NCI-H146 treated with DMSO at 0.1 percent for 48 hours (cell line): ENCODE measurements around the gene CD2AP.
"Not testable (repeated sequence)": the region's sequence is repeated elsewhere in the genome, so short reads cannot be mapped to it uniquely, and the experiment has no call there.

ENCODE experiments used
- DNase-seq: peaks from one replicate; lab custom pipeline; 2025; ENCODE audit not compliant: unreplicated experiment; lab: John Stamatoyannopoulos, UW

The CD2AP gene

DNA sequence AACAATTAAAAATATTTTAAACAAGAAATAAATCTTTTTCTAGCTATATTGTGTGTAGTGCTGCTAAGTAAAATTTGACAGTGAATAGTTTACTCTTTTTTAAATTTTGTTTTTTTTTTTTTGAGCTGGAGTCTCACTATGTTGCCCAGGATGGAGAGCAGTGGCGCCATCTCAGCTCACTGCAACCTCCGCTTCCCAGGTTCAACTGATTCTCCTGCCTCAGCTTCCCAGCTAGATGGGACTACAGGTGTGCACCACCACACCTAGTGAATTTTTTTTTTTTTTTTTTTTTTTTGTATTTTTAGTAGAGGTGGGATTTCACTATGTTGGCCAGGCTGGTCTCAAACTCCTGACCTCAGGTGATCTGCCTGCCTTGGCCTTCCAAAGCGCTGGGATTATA lies 75.7 kb downstream of the CD2AP start:
- DNase-seq = not testable (repeated sequence)

DNA sequence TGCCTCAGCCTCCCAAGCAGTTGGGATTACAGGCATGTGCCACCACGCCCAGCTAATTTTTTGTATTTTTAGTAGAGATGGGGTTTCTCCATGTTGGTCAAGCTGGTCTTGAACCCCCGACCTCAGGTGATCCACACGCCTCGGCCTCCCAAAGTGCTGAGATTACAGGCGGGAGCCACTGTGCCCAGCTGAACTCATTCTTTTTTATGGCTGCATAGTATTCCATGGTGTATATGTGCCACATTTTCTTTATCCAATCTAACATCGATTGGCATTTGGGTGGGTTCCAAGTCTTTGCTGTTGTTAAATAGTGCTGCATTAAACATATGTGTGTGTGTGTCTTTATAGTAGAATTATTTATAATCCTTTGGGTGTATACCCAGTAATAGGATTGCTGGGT lies 78.9 kb downstream of the CD2AP start:
- not testable (repeated sequence) for DNase-seq

DNA sequence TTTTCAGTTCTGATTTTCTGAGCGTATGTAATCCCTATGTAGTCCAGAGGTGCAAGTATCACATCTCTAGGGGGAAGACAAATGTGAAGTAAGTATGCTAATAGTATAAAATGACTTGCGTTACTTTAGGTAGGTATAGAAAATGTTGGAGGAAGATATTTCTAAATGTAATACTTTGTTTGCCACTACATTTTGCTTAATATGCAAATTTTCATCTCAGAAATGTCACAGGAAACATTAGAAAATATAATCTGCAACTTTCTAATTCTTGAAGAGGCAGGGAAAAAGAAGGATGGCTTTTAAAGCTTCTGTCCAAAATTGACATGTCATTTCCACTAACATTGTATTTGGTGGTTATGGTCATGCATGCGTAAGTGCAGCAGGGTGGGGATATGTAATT lies 85.6 kb downstream of the CD2AP start:
- DNase-seq = no peak

DNA sequence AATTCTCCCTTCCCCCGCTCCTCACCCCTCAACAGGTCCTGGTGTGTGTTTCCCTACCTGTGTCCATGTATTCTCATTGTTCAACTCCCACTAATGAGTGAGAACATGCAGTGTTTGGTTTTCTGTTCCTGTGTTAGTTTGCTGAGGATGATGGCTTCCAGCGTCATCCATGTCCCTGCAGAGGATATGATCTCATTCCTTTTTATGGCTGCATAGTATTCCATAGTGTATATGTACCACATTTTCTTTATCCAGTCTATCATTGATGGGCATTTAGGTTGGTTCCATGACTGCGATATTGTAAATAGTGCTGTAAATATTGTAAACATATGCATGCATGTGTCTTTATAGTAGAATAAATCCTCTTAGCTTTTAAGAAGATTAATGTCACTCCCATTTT lies 89.0 kb downstream of the CD2AP start:
- DNase-seq = not testable (repeated sequence)

DNA sequence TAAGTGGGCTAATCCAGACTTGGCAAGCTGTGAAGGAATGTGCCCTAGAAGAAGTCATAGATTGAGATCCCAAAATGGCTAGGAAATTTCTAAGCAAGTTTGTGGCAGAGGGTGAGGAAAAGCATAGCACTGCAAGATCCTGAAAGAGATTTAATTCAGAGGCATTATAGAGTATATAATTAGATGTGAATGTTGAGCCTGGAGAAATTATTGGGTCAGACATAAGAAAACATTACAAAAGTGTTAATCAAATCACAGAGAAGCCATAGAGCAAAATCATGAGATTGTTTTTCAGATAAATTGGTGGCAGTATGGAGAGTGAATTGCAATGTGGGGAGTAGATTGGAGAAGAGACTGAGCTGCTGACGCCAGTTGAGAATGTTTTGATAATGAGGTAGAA lies 90.0 kb downstream of the CD2AP start:
- no peak for DNase-seq

DNA sequence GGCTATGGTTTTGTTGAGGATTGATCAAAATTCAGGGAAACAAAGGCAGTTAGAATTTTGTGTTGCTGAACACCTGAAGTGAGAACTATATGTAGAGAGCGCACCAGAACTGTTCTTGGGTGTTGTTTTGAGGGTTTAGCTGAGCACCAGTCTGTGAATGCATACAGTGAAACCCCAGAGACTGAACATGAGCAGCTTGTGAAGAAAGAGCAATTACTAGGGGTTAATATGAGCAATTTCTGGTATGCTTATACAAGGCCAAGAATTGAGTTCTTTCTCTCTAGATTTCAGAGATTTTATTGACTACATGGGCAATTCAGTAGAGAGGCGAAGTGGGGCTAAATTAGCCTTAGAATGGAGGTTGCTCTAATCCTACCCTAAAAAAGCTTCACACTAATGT lies 93.9 kb downstream of the CD2AP start:
- DNase-seq = no peak

DNA sequence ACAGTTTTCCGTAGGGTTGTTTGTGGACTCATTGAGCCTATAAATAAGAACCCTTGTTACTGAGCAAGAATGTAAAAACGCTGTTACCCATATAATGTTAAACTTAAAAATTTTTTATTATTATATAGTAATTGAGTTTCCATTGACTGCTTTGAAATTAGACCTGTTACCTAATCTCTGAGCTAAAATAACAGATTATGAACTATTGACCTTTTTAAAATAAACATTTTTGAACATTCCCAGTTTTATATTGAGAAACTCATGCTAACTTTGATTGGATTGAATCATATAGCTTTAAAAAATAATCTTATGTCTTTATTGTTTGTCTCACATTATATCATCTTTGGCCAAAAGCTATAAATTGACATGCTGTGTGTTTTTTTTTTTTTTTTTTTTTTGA lies 95.5 kb downstream of the CD2AP start:
- no peak for DNase-seq

DNA sequence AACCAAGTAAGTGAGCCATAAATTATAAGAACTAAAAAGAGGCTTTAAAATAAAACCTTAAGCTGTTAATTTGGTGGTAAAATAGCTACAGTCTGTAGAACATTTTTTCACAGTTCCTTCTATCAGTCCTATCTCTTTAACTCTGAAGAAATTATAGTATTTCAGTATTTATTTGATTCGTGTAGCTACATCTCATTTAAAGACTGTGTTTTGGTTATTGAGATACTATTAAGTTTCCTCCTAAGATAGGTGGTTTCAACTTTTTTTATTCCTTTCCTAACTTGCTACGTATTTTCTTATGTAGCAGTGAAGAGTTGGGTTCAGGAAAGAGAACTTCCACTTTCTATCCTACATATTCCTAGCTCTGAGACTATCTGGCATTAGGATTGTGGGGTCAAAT lies 97.2 kb downstream of the CD2AP start:
- no peak for DNase-seq

DNA sequence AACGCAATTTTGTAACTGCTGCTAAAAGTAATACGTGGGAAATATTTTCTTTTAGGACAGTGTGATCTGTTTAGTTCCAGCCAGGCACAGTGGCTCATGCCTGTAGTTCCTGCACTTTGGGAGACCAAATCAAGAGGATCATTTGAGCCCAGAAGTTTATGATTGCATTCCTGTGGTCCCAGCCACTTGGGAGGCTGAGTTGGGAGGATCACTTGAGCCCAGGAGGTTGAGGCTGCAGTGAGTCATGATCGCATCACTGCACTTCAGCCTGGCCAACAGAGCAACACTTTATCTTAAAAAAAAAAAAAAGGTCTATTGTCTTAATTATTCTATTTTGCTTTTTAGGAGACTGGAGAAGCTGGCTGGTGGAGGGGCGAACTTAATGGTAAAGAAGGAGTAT lies 101.5 kb downstream of the CD2AP start:
- no peak for DNase-seq

DNA sequence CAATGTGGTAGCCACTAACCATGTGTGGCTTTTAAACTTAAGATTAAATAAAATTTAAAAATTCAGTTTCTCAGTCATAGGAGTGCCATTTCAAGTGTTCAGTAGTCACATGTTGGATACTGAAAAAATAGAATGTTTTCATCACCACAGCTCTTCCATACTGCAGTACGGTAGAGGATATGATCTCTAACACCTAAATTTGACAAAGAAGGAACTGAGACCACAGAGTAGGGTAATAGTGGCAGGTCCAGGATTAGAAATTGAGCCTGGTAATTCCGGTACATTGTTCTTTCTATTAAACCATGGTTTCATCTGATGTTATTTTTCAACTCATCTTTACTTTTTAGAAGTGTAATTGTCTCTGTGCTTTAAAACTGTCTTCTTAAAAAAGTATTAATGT lies 104.0 kb downstream of the CD2AP start:
- no peak for DNase-seq

DNA sequence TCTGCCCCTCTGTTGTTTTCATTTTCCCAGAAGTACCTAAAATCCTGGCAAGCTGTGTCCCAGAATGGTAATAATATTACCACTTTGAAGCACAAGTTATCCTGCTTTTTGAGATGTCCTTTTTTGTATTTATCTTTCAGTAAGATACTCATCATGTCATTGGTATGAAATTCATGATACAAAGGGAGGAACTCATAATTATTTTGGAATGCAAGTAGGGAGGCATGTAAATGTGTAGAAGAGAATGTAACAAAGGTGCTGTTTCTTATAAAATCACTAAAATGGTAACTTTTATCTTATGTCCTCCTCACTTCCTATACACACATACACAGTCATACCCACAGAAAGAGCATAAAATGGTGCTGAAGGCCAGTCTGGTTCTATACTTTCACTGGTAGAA lies 109.9 kb downstream of the CD2AP start:
- DNase-seq = no peak

DNA sequence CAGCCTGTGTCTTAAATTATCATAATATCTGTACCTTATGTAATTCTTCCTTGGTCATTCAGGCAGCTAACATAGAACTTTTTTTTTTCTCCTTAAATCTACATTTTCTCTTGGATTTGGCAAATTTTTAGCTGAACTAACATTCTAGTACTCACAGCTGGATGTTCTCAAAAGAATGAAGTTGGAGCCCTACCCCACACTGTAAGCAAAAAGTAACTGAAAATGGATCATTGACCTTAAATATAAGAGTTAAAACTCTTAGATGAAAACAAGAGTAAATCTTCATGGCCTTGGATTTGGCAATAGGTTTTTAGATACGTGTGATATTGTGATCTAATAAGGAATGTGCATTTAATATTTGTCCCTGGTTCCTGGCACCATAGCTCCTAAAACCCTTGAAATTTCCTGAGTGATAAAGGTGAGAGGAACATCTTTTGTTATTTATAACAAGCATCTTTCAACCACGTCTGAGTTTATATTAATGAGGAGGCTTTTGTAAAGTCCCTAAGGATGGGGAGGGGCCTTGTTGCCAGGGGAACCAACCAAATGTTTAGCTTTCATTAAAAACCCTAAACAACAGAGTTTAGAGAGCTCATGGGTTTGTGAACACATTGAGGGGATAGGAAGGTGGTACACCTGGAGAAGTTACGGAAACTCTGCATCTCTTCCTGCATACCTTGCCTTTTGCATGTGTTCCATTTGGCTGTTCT lies 114.7 kb downstream of the CD2AP start:
- DNase-seq = no peak

DNA sequence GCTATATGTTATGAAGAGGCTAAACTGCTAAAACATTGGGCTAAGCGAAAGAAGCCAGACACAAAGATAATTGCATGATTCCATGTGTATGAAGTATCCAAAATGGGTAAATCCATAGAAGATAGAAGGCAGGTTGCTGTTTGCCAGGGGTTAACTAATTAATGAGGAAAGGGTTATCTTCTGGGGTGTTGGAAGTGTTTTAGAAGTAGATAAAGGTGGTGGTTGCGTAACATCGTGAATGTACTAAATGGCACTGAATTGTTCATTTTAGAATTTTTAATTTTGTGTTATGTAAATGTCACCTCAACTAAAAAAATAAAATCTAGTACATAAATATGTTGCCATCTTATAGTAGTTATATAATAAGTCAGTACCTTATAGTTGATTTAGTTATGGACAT lies 116.4 kb downstream of the CD2AP start:
- no peak for DNase-seq

DNA sequence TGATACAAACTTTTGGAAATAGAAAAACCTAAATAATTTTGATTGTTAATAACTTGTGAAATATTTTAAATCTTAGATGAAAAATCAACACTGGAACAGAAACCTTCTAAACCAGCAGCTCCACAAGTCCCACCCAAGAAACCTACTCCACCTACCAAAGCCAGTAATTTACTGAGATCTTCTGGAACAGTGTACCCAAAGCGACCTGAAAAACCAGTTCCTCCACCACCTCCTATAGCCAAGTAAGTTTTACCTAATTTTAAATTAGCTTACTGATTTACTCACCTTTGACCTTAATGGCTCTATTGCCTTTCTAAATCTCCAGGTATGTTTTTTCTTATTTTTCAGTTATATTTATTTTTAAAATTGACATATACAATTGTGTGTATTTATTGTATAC lies 118.2 kb downstream of the CD2AP start:
- no peak for DNase-seq

DNA sequence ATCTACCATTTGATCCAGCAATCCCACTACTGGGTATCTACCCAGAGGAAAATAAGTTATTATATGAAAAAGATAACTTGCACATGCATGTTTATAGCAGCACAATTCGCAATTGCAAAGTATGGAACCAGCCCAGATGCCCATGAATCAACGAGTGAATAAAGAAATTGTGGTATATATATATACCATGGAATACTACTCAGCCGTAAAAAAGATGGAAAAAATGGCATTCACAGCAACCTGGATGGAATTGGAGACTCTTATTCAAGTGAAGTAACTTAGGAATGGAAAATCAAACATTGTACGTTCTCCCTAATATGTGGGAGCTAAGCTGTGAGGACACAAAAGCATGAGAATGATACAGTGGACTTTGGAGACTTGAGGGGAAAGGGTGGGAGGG lies 120.8 kb downstream of the CD2AP start:
- DNase-seq = no peak

DNA sequence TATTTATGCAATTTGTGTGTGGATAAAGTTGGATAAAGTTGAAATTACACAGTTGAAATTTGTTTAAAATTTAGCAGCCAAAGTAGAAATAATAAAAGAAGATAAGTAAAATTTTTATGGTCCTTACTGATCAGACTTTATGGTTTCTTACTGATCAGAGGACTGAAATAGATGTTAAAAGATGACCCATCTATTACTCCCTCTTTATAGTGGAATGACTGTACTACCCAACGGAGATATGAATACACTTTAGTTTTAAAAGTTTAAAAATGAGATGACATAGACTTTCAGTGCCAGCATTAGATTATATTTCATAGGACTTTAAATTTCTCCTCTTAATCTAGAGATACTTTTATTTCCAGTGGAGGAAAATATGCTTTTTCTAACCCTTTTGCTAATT lies 121.9 kb downstream of the CD2AP start:
- no peak for DNase-seq

DNA sequence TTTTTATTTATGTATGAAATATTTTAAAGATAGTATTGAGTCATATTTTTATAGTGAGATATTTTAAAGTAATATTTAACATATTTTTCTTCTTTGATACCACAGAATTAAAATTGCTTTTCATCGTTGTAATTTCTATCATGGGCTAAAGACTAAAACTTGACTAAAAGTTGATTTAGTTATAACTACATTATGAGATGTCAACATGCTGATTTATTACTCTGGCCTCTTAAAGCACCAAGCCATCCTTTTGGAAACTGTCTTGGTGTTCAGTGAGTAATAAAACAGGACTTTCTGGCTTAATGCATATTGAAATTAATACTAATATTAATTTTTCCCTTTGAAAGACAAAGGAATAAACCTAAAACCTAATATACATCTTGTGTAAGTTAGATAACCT lies 125.6 kb downstream of the CD2AP start:
- no peak for DNase-seq

DNA sequence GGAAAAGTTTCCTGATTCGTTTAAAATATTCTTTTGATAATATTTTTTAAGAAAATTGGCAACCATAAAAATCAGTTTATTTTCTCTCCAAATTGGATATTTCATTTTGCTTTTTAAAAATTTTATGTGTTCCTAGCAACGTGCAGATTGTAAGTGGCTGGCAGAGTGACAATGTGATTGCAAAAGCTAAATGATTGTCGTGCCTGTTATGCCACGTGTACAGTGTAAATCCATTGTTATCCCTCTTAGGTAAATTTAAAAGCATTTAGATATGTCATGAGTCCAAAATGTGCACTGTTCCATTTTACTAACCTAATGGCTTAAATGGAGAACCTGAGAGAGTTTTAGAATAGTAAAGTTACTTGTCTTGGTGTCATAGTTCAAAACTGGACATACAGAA lies 126.4 kb downstream of the CD2AP start:
- DNase-seq = no peak

DNA sequence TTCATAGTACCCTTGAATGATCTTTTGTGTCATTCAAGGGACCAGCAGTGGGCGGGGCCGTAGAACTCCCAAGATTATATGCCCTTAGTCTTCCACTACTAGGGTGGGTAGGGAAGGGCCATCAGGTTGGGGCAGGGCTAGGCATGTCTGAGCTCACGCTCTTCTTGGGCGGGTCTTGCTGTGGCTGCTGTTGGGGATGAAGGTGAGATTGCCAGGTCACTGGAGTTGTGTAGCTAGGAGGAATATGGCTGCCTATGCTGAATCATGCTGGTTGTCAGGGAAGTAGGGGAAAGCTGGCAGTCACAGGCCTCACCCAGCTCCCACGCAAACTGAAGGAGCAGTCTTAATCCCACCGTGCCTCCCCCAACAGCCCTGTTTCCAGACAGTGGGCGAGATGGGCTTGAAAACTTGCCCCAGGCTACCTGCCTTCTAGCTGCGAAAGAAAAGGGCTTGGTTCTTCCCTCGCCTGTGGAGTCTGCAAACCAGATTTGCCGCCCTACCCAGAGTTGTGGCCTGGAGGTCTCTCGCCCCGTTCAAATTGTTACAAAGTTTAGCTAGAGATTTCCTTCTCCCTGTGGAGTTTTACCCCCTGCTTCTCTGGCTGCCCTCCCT lies 144.4 kb downstream of the CD2AP start:
- DNase-seq = no peak

DNA sequence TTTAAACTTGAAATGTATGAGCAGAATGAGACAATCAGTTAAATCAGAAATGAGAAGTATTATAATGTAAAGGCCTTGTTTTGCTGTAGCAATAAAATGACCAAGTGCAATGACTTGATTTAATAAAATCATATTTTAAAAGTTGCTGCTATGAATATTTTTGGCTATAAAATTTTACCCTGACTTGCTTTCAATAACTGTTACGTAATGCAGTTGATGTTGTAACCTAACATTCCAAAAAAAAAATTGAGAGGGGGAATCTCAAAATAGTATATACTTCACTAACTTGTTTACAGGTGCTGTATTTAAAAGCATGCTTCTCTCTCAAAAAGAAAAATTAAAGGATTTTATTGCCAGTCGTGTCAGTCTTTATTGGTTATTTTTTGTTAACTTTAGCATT lies 149.2 kb downstream of the CD2AP start:
- DNase-seq = no peak

DNA sequence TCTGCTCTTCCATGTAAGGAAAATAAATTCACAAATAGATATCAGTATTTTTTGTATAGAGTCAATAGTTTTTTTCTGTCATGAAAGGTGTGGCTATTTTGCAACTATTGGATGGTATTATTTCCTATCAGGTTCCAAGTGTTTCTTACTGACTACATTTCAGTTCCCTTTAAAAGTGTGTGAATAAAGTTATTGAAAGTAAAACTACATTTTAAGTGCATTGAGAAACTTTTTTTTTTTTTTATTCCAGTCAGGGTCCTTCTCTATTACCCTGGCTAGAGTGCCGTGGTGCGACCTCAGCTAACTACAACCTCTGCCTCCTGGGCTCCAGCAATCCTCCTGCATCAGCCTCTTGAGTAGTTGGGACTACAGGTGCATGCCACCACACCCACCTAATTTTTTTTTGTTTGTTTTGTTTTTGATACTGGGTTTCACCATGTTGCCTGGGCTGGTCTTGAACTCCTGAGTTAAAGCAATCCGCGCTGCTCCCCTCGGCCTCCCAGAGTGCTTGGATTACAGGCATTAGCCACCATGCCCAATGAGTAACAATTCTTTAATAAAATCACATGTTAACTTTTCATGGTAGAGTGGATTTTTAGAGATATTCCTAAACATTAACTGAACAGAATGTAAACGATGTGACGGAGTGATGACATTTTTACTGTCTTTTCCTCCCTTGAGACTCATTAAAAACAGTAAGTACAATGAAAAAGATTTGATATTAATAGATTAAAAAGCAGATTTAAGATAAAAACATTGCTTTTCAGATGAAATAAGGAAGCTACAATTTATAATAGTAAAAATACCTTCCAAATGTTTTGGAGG lies 151.1 kb downstream of the CD2AP start:
- no peak for DNase-seq

DNA sequence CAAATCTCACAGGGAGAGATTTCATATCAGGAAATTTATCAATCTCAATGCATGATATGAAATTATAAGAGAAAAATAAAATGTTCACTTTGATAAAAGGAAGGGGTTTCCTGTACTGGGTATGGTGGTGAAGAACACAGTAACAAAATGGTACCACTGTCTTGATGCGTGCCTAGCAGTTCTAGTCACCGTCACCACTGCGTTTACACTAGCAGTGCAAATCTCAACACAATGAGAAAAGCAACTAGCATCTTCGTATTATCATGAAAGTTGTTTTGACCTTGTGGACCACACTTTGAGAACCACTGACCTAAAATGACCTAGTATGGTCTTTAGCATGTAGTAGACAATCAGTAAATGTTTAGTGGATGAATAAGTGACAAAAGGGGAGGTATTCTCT lies 152.4 kb downstream of the CD2AP start:
- no peak for DNase-seq
